Gastrocnemius medialis (tissue), 4 donors: ENCODE data around the gene ASIC3.

Experiments used
- CTCF ChIP-seq, 5 experiments: fragments of 450-650 bp in 3 of 5; fragments of 200-600 bp in 2 of 5; sonication (generic) in 2 of 5; IDR thresholded peaks in 4 of 5; conservative IDR thresholded peaks in 1 of 5; 1 replicate in 4 of 5; 2 replicates in 1 of 5; pipeline ENCODE4 v1.5.1; 2016 to 2019; ENCODE audit warnings: antibody characterized with exemption in 5 of 5, mild to moderate bottlenecking in 3 of 5, moderate library complexity in 3 of 5
- POLR2A ChIP-seq, 2 donors: fragments of 450-650 bp; IDR thresholded peaks; one replicate each; pipeline ENCODE4 v1.6.1; 2017; ENCODE audit warnings: antibody characterized with exemption in 2 of 2, mild to moderate bottlenecking in 2 of 2, moderate library complexity in 2 of 2

GRCh38 chr7:151005566-151005965 is 42.8 kb upstream of the ASIC3 start:
- TF ChIP-seq CTCF (IDR thresholded peaks at IDR 0.05 in 4 of 5, conservative IDR thresholded peaks at IDR 0.05 in 1 of 5) (no peak), POLR2A (IDR thresholded peaks at IDR 0.05) (no peak)
